8988T (cell line): ENCODE results near the gene FREY1.

Experiments
- DNase-seq: peaks from one replicate; pipeline ENCODE4 v3.0.0; 2011

The FREY1 gene

GRCh38 chr11:45906965-45907611, at the start of gene FREY1:
Gene FREY1 (minus strand): TSS chr11:45907271. CDS start chr11:45907245, 26 bp downstream.
- DNase-seq, result no peak

GRCh38 chr11:45949992-45950407, 42.9 kb upstream of the FREY1 start:
- no peak for DNase-seq

- DNase-seq, result no peak
Observed at GRCh38 chr11:45948356-45948755, 41.3 kb upstream of the FREY1 start.

GRCh38 chr11:45947885-45948284, 40.8 kb upstream of the FREY1 start:
- no peak for DNase-seq

- DNase-seq, result no peak
Observed at GRCh38 chr11:45945397-45945999, 38.4 kb upstream of the FREY1 start.

GRCh38 chr11:45942381-45942780, 35.3 kb upstream of the FREY1 start:
- no peak for DNase-seq

GRCh38 chr11:45941285-45941684, 34.2 kb upstream of the FREY1 start:
- no peak for DNase-seq

- DNase-seq, result no peak
Observed at GRCh38 chr11:45939836-45940235, 32.8 kb upstream of the FREY1 start.

- no peak for DNase-seq
Observed at GRCh38 chr11:45937916-45938315, 30.8 kb upstream of the FREY1 start.

- no peak for DNase-seq
Observed at GRCh38 chr11:45936511-45937054, 29.5 kb upstream of the FREY1 start.

GRCh38 chr11:45935349-45936064, 28.4 kb upstream of the FREY1 start:
- no peak for DNase-seq

- no peak for DNase-seq
Observed at GRCh38 chr11:45934580-45935318, 27.7 kb upstream of the FREY1 start.

GRCh38 chr11:45933846-45934579, 26.9 kb upstream of the FREY1 start:
- no peak for DNase-seq

GRCh38 chr11:45933131-45933831, 26.2 kb upstream of the FREY1 start:
- DNase-seq, result no peak

- no peak for DNase-seq
Observed at GRCh38 chr11:45932217-45932616, 25.1 kb upstream of the FREY1 start.

GRCh38 chr11:45931739-45932138, 24.7 kb upstream of the FREY1 start:
- DNase-seq, result no peak

- DNase-seq, result no peak
Observed at GRCh38 chr11:45930951-45931570, 24.0 kb upstream of the FREY1 start.

GRCh38 chr11:45930031-45930794, 23.1 kb upstream of the FREY1 start:
- DNase-seq, result no peak

GRCh38 chr11:45929486-45930030, 22.5 kb upstream of the FREY1 start:
- DNase-seq, result peak; percentile 51

GRCh38 chr11:45928535-45929215, 21.6 kb upstream of the FREY1 start:
- DNase-seq, result no peak
